ENCODE results near the gene CRTC3. TPM values are rescaled to one million over a fixed set of nuclear protein-coding genes. Genes with fewer than 3 reads are reported as not detected.
"Not testable (repeated sequence)": the region's sequence is repeated elsewhere in the genome, so short reads cannot be mapped to it uniquely, and the experiment has no call there.

Gene CRTC3
- total RNA-seq, 1 experiment from 2014 or later: 5.6 TPM

DNA sequence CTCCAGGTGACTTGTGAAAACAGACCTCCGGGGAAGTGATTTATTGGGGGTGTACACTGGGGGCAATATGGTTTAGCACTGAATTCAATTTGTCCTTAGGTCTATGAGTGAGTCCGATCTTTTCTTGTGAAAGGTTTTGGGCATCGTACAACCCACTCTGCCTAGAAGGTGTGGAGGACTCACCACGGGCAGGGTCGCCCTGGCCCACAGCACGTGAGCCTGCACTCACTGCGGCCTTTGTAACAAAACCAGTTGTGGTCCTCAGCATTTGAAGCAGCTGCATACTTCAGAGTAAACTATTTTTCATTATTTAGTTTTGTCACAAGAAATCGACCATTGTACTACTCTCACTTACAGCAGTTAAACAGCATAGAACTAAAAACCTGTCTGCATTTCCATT is 114.8 kb downstream of the CRTC3 start:
- Histone ChIP-seq H3K27me3 (no peaks in the 10 kb centered on the region), H3K36me3 (peaks cover 20% of the 10 kb centered on the region), H3K9me3 (no peaks in the 10 kb centered on the region), H3K4me3 (no peak overlapping the region)
- no peak for DNase-seq

DNA sequence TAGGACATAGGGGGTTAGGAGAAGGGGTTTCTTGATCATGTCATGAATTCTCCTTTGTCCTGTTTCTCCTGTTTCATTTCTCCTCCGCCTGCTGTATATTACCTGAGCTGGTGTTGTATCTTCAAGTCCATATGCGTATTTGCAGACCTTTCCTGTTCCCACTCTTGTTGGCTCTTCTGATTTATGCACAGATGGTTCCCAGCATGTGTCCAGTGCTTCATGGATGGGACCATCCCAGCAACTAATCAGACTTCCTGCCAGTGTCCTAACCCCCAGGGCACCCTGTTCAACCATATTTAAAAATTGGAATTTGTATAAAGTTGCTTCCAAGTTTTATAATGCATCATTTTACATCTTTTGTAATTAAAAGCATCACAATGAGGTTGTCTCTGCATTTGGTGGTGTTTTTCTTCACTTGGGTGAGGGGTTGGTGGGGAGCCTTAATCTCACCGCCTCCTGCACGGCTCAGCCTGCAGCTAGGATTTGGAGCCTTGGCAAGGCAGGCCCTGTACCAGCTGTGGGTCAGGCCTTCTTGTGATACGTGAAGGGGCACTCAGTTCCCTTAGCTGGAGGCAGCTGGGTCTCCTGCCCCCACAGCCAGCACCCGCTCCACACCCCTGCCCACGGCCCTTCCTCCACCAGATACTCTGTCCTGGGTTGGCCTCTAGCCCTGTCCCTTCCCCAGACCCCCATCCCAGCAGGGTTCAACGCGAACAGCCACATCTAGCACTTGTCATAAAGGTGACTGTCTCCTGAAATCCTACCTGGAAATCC is 115.4 kb downstream of the CRTC3 start:
- peaks cover 20% of the 10 kb centered on the region for H3K36me3 ChIP-seq
- no peaks in the 10 kb centered on the region for H3K9me3 ChIP-seq
- no peak overlapping the region for H3K4me3 ChIP-seq
- no peaks in the 10 kb centered on the region for H3K27me3 ChIP-seq
- no peak for DNase-seq

GRCh38 chr15:90645873-90646575 is 116.3 kb downstream of the CRTC3 start:
- H3K9me3 ChIP-seq: no peaks in the 10 kb centered on the region
- no peak overlapping the region for H3K4me3 ChIP-seq
- no peaks in the 10 kb centered on the region for H3K27me3 ChIP-seq
- DNase-seq: no peak
- H3K36me3 ChIP-seq: peaks cover 19% of the 10 kb centered on the region

GRCh38 chr15:90646662-90647305 is 117.1 kb downstream of the CRTC3 start:
- Histone ChIP-seq H3K9me3 (no peaks in the 10 kb centered on the region), H3K4me3 (no peak overlapping the region), H3K36me3 (peaks cover 11% of the 10 kb centered on the region), H3K27me3 (no peaks in the 10 kb centered on the region)
- no peak for DNase-seq

DNA sequence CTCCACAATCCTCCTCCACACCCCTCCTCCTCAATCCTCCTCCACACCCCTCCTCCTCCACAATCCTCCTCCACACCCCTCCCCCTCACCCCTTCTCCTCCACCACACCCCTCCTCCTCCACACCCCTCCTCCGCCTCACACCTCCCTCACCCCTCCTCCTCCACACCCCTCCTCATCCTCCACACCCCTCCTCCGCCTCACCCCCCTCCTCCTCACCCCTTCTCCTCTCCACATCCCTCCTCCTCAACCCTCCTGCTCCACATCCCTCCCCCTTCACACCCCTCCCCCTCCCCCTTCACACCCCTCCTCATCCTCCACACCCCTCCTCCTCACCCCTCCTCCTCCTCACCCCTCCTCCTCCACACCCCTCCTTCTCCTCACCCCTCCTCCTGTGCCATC is 117.6 kb downstream of the CRTC3 start:
- Histone ChIP-seq H3K36me3 (peaks cover 9% of the 10 kb centered on the region), H3K4me3 (no peak overlapping the region), H3K27me3 (no peaks in the 10 kb centered on the region), H3K9me3 (no peaks in the 10 kb centered on the region)
- no peak for DNase-seq

DNA sequence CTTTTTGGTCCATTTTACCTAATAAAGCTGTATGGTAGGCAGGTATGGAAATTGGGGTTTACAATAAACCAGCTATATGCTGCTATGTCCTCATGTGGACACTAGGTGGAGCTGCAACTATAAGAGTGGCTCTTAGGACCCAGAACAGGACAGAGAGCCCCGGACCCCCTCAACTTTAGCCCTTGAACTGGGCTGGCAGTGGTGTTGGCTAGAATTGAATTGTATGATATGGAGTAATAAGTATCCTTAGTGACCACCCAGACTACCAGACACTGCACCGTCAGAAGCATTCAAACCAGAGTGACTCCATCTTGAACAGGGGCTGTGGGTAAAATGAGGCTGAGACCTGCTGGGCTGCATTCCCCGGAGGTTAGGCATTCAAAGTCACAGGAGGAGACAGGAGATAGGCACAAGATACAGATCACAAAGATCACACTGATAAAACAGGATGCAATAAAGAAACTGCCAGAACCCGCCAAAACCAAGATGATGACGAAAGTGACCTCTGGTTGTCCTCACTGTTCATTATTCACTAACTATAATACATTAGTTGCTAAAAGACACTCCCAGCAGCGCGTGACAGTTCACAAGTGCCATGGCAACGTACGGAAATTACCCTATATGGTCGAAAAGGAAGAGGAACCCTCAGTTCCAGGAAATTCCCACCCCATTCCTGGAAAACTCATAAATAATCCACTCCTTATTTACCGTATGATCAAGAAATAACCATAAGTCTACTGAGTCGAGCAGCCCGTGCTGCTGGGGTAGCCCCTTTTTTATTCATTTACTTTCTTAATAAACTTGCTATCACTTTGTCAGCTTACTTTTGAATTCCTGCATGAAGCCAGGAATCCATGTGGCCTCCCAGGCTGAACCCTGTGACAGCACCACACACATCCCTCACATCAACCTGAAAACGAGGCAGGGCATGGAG is 118.7 kb downstream of the CRTC3 start:
- DNase-seq: peak; percentile 34
- peaks cover under 1% of the 10 kb centered on the region for H3K36me3 ChIP-seq
- H3K4me3 ChIP-seq: no peak overlapping the region
- H3K9me3 ChIP-seq: no peaks in the 10 kb centered on the region
- H3K27me3 ChIP-seq: no peaks in the 10 kb centered on the region

- Histone ChIP-seq H3K4me3 (no peak overlapping the region), H3K9me3 (no peaks in the 10 kb centered on the region), H3K36me3 (no peaks in the 10 kb centered on the region), H3K27me3 (no peaks in the 10 kb centered on the region)
- no peak for DNase-seq
Observed at GRCh38 chr15:90650117-90650955, 120.6 kb downstream of the CRTC3 start.

- no peak for DNase-seq
- Histone ChIP-seq H3K9me3 (no peaks in the 10 kb centered on the region), H3K36me3 (no peaks in the 10 kb centered on the region), H3K27me3 (no peaks in the 10 kb centered on the region), H3K4me3 (no peak overlapping the region)
Observed at GRCh38 chr15:90650956-90651689, 121.4 kb downstream of the CRTC3 start.

- Histone ChIP-seq H3K27me3 (no peaks in the 10 kb centered on the region; the same call in 1 of the 2 replicates), H3K4me3 (no peak overlapping the region), H3K36me3 (no peaks in the 10 kb centered on the region), H3K9me3 (no peaks in the 10 kb centered on the region)
- peak; percentile 47 for DNase-seq
Observed at GRCh38 chr15:90654233-90655136, 124.8 kb downstream of the CRTC3 start.

DNA sequence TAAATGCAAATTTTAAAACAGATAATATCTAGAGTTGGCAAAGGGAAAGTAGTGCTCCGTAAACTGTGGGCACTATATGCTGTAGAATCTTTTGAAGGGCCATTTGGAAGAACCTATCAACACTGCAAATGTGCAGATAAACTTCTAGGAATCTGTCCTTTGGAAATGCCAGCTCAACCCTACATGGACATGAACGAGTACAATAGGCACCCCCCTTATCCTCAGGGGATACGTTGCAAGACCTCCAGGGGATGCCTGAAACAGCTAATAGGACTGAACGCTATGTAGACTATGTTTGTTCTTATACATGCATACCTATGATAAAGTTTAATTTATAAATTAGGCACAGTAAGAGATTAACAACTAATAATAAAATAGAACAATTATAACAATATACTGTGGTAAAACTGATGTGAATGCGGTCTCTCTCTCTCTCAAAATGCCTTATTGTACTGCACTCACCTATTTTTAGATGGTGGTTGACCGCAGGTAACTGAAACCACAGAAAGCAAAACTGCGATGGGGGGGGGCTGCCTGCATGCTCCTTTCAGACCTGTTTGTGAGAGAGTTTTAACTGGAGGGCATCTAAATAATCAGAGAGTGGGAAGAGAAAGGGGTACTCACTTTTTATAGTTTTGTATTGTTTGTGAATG is 127.9 kb downstream of the CRTC3 start:
- H3K27me3 ChIP-seq, DNase-seq, H3K9me3 ChIP-seq, H3K36me3 ChIP-seq, H3K4me3 ChIP-seq: not testable (repeated sequence)

DNA sequence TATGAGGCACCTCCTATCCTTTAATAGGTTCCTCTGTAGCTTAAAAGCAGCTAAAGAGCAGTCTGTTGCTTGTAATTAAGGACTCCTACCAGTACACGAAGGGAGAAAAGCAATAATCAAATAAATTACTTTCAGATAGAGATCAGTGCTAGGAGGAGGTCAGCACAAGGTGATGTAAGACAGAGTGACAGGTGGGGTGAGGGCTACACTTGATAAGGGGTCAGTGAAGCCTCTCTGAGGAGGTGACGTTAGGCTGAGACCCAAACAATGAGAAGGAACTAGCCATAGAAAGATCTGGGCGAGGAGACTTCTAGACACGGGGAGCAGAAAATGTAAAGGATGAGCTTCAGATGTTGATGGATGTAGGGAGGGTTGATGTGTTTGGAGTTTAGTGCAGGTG is 129.8 kb downstream of the CRTC3 start:
- Histone ChIP-seq H3K4me3 (no peak overlapping the region), H3K36me3 (no peaks in the 10 kb centered on the region), H3K9me3 (peaks cover 6% of the 10 kb centered on the region), H3K27me3 (no peaks in the 10 kb centered on the region; the same call in 1 of the 2 replicates)
- no peak for DNase-seq

DNA sequence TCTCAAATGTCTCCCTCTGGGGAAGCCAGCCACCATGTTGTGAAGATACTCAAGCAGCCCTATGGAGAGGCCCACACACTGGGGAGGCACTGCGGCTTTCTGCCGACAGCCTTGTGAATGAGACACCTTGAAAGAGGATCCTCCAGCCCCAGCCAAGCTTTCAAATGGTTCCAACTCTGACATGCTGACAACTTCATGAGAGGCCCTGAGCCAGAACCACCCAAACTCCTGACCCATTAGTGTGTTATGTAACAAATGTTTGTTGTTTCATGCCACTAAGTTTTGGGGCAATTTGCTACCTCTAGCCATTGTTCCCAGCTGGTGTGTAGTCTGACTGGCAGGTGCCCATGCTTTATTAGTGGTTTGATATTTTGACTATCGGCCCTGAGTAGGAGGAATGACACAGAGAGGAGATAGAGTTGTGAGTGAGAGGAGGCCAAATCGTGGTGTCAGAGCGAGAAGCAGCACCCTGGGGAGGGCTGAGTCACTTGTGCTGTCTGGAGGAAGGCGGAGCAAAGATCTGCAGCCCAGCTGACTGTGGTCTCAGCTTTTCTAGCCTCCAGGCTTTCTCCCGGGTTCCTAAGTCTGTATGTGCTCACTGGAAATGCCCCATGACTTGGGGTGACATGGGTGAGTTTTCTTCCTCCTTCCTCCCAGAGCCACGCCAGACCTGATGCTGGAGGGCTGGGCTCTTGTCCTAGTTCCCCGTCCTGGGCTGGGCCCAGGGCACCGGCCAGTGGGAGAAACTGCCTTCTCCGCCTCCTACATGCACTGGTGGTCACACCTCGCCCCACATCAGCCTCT is 130.7 kb downstream of the CRTC3 start:
- Histone ChIP-seq H3K4me3 (no peak overlapping the region), H3K9me3 (peaks cover 6% of the 10 kb centered on the region), H3K27me3 (no peaks in the 10 kb centered on the region; the same call in 1 of the 2 replicates), H3K36me3 (no peaks in the 10 kb centered on the region)
- peak; percentile 95 for DNase-seq

DNA sequence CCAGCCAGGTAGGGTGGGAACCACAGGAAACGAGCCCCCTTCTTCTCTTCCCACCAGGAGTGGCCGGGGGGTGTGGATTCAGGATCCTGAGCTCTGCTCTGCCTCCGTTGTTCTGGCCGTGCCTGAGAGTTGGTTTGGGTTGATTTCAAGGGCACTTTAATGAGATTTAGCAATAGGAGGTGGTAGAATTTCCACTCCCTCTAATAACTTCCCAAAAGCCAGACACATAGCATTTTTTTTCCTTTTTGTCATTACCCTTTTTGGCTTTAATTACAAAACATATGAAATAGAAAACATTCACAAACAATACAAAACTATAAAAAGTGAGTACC is 131.2 kb downstream of the CRTC3 start:
- H3K36me3 ChIP-seq, H3K4me3 ChIP-seq: not testable (repeated sequence)

More for the DNA sequence above, 131.2 kb downstream of the CRTC3 start:
- not testable (repeated sequence) for H3K27me3 ChIP-seq, H3K9me3 ChIP-seq, DNase-seq
